ENCODE results near the gene CCDC175.

- TF ChIP-seq CTCF (IDR thresholded peaks at IDR 0.05; ENCODE audit: low read depth, low read length, poor library complexity, severe bottlenecking) (no peak), EZH2phosphoT487 (IDR thresholded peaks at IDR 0.05; ENCODE audit: borderline replicate concordance, low read length) (no peak)
Observed at GRCh38 chr14:59529189-59529588, 47.4 kb downstream of the CCDC175 start.

Data from DOHH2 (cell line).